Measurements from ENCODE around the gene UTP11.
"Not testable (repeated sequence)": the region's sequence is repeated elsewhere in the genome, so short reads cannot be mapped to it uniquely, and the experiment has no call there.

GRCh38 chr1:38032992-38033391 is 20.5 kb downstream of the UTP11 start:
- not testable (repeated sequence) for TF ChIP-seq TAF1 (IDR thresholded peaks at IDR 0.05; ENCODE audit: low read depth, low read length); POLR2AphosphoS5 (IDR thresholded peaks at IDR 0.05; ENCODE audit: low read depth, low read length); POLR2A (IDR thresholded peaks at IDR 0.05; ENCODE audit: low read depth, low read length); PAX5 (IDR thresholded peaks at IDR 0.05; ENCODE audit: insufficient read depth, low read length, severe bottlenecking); POU2F2 (IDR thresholded peaks at IDR 0.05; ENCODE audit: low read depth, low read length)
